Activated T-helper 1 cell treated with anti-CD3 and anti-CD28 coated beads, Interleukin-2, amount 50 U/mL, for 16 hours (primary cell): ENCODE data around the gene XRRA1.
"Not testable (repeated sequence)": the region's sequence is repeated elsewhere in the genome, so short reads cannot be mapped to it uniquely, and the experiment has no call there.

ENCODE experiments used
- DNase-seq, 2 donors: peaks; one replicate each; pipeline ENCODE4 v3.0.0-alpha.2; 2020; ENCODE audit warnings: low read depth in 1 of 2, low spot score in 1 of 2

XRRA1 gene

GRCh38 chr11:74896311-74896710 lies 52.6 kb downstream of the XRRA1 start:
- DNase-seq: no peak

- DNase-seq: no peak
Measured at GRCh38 chr11:74895340-74896116, 53.4 kb downstream of the XRRA1 start.

GRCh38 chr11:74893015-74893414 lies 55.9 kb downstream of the XRRA1 start:
- not testable (repeated sequence) for DNase-seq

GRCh38 chr11:74877132-74877531 lies 71.8 kb downstream of the XRRA1 start:
- no peak for DNase-seq

- DNase-seq: no peak
Measured at GRCh38 chr11:74871037-74871436, 77.9 kb downstream of the XRRA1 start.

GRCh38 chr11:74870485-74870884 lies 78.4 kb downstream of the XRRA1 start:
- no peak for DNase-seq

- DNase-seq: no peak
Measured at GRCh38 chr11:74866557-74866956, 82.3 kb downstream of the XRRA1 start.

- no peak for DNase-seq
Measured at GRCh38 chr11:74863410-74863809, 85.5 kb downstream of the XRRA1 start.

- DNase-seq: no peak
Measured at GRCh38 chr11:74860743-74861142, 88.1 kb downstream of the XRRA1 start.

GRCh38 chr11:74853223-74853622 lies 95.7 kb downstream of the XRRA1 start:
- DNase-seq: no peak

GRCh38 chr11:74849525-74850391 lies 99.1 kb downstream of the XRRA1 start:
- no peak for DNase-seq

- no peak for DNase-seq
Measured at GRCh38 chr11:74847895-74848294, 101.0 kb downstream of the XRRA1 start.

GRCh38 chr11:74847395-74847794 lies 101.5 kb downstream of the XRRA1 start:
- DNase-seq: no peak

- DNase-seq: no peak
Measured at GRCh38 chr11:74846770-74847169, 102.1 kb downstream of the XRRA1 start.

- no peak for DNase-seq
Measured at GRCh38 chr11:74845978-74846517, 102.8 kb downstream of the XRRA1 start.

- DNase-seq: no peak
Measured at GRCh38 chr11:74844865-74845264, 104.0 kb downstream of the XRRA1 start.

- no peak for DNase-seq
Measured at GRCh38 chr11:74844072-74844471, 104.8 kb downstream of the XRRA1 start.

GRCh38 chr11:74842967-74843366 lies 105.9 kb downstream of the XRRA1 start:
- DNase-seq: no peak

- DNase-seq: no peak
Measured at GRCh38 chr11:74840486-74840885, 108.4 kb downstream of the XRRA1 start.

- DNase-seq: no peak
Measured at GRCh38 chr11:74839971-74840370, 108.9 kb downstream of the XRRA1 start.

GRCh38 chr11:74839446-74839845 lies 109.4 kb downstream of the XRRA1 start:
- DNase-seq: no peak

- no peak for DNase-seq
Measured at GRCh38 chr11:74838188-74838587, 110.7 kb downstream of the XRRA1 start.
